Measurements from ENCODE around the gene URB1.
"Not testable (repeated sequence)": the region's sequence is repeated elsewhere in the genome, so short reads cannot be mapped to it uniquely, and the experiment has no call there.

The URB1 gene

GRCh38 chr21:32410916-32411315 lies 18.1 kb upstream of the URB1 start:
- no peak for DNase-seq

DNA sequence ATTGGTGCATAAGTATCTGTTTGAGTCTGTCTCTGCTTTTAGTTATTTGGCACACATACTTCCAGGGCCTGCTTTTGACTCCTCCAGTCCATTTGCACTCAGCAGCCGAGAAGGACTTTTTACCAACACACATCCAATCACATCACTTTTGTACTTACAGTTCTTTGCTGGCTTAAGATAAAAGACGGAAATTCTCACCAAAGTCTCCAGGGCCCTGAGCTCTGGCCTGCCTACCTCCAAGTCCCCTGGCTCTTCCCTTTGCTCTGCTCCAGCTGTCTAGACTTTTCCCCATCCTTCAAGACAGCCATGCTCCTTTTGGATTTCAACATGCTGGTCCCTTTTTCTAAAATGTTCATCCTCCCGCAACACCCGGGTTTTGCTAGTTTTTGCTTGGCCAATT lies 17.5 kb upstream of the URB1 start:
- no peak for DNase-seq

GRCh38 chr21:32406405-32406804 lies 13.6 kb upstream of the URB1 start:
- no peak for DNase-seq

- no peak for DNase-seq
Measured at GRCh38 chr21:32403201-32403777, 10.5 kb upstream of the URB1 start.

DNA sequence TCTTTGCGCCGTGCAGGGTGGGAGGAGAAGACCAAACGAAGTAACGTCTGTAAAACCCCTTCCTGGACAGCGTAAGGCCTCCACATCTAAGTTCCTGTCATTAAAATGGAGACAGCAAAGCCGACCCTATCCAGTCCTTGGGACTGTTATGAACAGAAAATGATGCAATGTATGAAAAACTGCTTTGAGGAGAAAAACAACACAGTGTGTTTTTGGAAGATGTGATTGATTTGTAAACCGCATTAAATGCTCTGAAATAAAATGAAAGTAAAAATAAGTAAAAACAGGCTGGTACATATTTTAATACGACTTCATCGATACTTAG lies 827 bp upstream of the URB1 start:
- no peak for DNase-seq

- DNase-seq, result no peak
Measured at GRCh38 chr21:32392299-32392879, 423 bp downstream of the URB1 start.

GRCh38 chr21:32391755-32392154 lies 1.1 kb downstream of the URB1 start:
- no peak for DNase-seq

GRCh38 chr21:32390537-32391224 lies 2.1 kb downstream of the URB1 start:
- DNase-seq, result not testable (repeated sequence)

DNA sequence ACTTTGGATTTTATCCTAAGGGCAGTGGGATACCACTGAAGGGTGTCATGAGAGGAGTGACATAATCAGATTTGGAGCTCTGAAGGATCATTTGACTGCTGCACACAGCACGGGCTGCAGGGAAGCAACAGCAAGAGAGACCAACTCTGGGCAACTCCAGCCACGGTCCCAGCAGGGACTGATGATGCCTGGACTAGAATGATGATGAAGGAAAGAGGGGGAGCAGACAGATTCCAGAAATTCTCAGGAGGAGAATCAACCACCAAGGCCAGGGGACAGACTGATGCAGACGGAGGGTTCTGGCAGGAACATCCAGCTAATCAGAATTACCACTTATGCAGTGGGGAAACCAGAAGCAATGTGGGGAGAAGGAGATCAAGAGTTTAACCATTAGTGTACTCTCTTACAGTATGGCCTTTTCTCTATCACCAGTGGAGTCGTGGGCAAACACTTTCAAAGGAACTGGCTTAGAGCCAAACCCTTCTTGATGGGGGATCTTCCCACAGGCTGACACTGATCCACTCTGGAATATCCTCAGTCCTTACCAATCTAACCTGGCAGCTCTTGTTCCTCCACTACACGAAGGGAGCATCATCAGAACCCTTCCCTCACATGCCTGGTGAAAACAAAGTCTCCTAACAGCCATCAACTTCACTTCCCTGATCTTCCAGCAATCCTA lies 3.3 kb downstream of the URB1 start:
- DNase-seq, result no peak

DNA sequence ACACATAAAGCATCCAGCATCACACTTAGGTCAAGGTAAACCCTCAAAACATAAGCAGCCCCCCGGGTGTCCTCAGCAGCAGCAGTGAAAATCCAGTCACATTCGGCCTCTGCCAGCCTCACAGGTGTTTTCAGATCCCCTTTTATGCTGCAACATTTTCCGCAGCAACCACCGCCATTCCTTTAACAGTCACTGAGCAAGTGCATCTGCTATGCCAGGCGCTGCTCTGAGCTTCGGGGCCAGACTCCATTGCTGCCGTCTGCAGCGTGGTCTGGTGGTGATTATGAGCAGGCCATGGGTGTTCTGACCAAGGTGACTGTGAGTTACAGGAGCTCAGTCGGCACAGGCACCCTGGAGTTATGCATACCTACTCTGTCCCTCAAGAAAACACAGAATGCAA lies 4.5 kb downstream of the URB1 start:
- DNase-seq, result no peak

- no peak for DNase-seq
Measured at GRCh38 chr21:32387151-32387550, 5.7 kb downstream of the URB1 start.

DNA sequence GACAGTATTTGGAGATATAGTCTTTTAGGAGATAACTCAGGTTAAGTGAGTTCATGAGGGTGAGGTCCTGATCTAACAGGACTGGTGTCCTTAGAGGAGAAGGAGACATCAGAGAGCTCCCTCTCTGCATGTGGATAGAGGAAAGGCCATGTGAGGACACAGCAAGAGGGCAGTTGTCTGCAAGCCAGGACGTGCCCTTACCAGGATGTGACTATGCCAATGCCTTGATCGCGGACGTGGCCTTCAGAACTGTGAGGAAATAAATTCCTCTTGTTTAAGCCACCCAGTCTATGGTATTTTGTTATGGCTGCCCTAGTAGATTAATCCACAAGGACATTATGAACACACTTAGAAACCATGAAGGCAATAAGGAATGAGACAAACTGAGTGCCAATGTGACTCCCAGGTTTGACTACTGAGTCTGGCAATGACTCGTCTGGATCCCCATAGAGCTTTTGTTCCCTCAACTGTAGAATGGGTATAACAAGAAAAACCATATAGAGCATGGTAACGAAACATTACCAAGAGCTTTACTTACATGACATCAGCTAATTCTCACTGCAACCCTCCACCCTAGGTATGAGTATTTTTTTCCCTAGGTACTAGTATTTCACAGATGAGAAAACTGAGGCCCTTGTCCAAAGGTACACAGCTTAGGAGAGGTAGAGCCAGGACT lies 6.5 kb downstream of the URB1 start:
- DNase-seq, result no peak

DNA sequence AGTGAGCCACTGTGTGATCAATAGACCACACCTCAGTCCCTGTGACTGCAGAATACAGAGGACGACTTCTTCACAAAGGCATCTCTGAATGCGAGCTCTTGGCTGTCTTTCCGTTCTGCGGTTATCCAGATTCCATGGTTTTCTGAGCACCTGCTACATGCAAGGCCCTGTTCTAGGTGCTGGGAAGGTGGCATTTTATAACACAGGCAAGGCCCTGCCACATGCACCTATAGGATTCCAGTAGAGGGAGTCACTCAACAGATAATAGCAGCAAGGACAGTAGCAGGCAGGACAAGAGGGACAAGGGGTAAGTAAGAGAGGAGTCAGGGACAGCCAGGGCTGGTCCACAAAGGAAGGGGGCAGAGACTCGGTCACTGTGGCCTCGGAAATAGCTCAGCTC lies 9.0 kb downstream of the URB1 start:
- no peak for DNase-seq

DNA sequence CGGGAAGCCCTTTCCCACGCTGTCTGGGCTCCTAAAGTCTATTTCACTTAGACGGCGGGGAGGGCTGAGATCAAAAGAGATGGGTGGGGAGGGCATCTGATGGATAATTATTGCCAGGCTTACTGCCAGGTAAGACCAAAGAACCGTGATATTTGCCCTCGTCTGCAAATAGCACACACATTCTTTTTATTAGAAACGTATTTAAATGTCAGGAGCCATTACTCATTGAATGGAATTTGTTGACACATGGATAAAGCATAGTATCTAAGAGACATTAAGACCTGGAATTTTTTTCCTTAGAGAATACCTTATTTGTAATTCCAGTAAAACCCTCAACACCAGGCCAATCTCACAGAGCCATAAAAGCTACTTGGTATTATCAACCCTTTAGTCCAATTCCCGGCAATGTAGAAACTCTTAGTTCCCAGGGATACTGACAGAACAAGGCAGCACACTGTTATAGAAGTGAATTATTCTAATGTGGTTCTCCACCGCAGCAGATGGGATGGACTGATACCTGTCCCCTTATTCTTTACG lies 10.6 kb downstream of the URB1 start:
- no peak for DNase-seq

- DNase-seq, result no peak
Measured at GRCh38 chr21:32381571-32381970, 11.2 kb downstream of the URB1 start.

DNA sequence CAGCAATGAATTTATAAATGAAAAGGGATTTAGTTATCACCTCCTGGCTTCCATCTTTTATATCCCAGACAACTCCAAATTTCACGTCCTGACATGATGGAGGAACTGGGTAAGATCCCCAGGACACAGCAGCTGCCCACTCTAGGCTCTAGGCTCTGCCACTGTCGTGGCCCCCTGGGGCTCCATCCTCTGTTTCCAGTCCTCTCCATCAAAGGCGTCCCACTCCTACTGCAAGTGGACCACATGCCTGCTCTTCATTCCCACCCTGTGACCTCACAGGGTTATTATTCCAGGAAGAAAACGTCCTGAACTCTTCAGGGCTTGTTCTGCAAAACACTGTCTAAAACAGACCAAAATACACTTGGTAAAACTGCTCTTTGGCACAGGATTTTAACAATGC lies 11.9 kb downstream of the URB1 start:
- DNase-seq, result no peak

GRCh38 chr21:32378956-32379355 lies 13.9 kb downstream of the URB1 start:
- no peak for DNase-seq

- no peak for DNase-seq
Measured at GRCh38 chr21:32377991-32378390, 14.8 kb downstream of the URB1 start.

DNA sequence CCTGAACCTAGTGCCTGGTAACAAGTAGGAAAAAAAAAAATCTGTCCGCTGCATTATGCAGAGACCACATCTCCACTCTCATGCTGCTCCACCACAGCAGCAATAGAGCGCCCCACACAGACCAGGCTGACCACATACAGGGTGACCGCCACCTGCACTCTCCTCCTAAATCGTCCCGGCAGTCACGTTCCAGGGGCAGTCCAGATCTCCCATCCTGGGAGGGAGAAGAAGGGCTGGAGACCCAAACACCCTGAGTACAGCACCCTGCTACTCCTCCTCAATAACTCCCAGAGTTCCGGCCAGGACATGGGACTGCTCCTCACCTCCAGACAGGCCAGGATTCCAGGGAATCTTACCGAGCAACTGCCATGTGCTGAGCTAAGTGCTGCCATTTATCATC lies 15.3 kb downstream of the URB1 start:
- no peak for DNase-seq

- DNase-seq, result no peak
Measured at GRCh38 chr21:32372755-32373154, 20.1 kb downstream of the URB1 start.

GRCh38 chr21:32371913-32372314 lies 20.9 kb downstream of the URB1 start:
- DNase-seq, result no peak

DNA sequence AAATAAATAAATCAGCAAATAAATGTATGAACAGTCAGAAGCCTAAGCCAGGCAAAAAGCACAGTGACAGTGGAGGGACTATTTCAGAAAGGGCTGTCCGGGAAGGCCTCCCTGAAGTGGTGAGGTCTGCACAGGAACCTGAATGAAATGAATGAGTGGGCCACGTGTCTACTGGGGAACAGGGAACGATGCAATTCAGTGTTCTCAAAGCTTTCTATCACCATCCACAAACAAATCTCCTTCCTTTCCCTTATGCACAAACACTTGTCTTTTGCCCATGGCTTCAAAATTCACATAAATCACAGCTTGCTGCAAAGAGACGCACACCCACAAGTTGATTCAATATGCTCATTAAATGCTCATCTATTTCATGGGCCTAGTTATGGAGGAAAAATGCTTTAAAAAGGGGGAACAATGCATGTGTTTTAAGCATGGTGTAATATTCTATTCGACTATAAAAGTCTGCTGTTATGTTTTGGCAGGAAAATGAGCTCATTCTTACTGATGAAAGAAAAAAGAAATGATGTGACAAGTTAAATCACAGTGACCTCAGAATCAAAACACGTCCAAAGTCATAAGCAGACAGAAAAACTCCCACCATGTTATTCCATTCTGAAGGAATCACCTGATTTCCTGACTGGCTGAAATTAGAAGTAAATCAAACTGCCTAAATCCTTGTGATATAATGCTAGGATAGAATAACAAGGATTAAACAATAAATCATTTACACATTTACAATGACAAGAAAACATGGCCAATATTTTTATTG lies 21.6 kb downstream of the URB1 start:
- no peak for DNase-seq

GRCh38 chr21:32368961-32369360 lies 23.9 kb downstream of the URB1 start:
- DNase-seq, result not testable (repeated sequence)

All from NK-92 treated with Interleukin-12 subunit alpha and Interleukin-12 subunit beta, amount 100 ng/mL, for 24 hours (cell line).